HG03457 (cell line): ENCODE measurements around the gene VAMP8.
"Not testable (repeated sequence)": the region's sequence is repeated elsewhere in the genome, so short reads cannot be mapped to it uniquely, and the experiment has no call there.

Source experiments
- ATAC-seq: cut with Tn5 transposase; IDR thresholded peaks from one replicate; pipeline ENCODE4 v1.9.1; 2021; ENCODE audit warnings: moderate number of reproducible peaks; ENCODE audit not compliant: unreplicated experiment

VAMP8 gene

DNA sequence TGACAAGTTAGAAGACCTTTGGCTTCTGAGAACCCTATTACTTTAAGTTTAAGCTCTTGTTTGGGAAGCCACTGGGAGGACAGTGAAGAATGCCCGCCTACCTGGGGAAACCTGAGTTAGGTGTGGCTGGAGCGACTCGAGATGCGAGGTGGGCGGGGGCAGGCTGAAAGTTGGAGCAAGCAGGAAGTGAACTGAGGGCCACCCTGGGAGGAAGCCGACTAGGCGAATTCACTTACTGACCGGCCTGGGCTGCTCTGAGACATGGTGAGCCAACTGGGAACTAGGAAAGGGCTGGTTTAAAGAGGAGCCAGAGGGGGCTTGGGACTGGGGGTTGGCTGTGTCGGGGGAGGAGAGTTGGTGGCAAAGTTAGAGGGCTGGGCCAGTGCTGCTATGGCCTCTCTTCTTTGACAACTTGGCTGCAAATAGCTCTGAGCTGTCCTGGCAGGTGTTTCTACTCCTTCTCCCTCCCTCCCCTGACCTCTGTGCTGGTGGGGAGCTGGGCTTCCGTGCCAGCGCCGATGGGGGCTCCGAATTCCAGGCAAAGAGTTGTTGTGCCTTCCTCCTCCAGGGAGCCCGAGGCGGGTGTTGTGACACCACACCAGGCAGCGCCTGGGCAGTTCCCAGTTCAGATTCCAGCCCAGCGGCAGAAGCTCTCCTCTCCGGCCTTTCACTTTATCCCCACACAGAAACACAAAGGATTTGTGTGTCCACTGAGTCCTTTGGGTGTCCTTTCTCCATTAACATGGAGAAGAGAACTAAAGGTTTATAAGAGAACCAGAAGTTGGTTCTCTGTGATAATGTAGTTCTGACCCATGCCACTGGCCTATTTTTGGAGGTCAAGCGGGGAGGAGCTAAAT lies at the start of gene VAMP8:
Gene VAMP8 (plus strand): TSS at position 201 of the 857 bp plus-strand sequence. CDS start 61 bp downstream, at position 262.
- ATAC-seq: no peak

DNA sequence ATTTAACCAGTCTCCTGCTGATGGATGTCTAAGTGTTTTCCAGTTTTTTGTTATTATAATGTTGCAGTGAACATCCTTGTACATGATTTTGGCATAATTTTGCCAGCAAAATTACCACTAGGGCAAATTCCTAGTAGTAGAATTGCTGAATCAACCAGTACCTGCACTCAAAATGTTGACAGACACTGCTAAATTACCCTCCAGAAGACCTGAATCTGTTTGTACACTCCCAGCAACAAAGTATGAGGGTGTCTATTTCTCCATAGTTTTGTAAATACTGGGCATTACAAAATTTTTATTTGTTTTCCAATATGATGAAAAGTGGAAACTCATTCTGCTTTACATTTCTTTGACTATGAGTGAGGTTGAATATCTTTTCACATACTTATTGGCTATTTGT lies 49.6 kb upstream of the VAMP8 start:
- ATAC-seq: no peak

- ATAC-seq: no peak
These were observed 49.0 kb upstream of the VAMP8 start for GRCh38 chr2:85528355-85528754.

GRCh38 chr2:85529809-85530208 lies 47.6 kb upstream of the VAMP8 start:
- ATAC-seq: no peak

DNA sequence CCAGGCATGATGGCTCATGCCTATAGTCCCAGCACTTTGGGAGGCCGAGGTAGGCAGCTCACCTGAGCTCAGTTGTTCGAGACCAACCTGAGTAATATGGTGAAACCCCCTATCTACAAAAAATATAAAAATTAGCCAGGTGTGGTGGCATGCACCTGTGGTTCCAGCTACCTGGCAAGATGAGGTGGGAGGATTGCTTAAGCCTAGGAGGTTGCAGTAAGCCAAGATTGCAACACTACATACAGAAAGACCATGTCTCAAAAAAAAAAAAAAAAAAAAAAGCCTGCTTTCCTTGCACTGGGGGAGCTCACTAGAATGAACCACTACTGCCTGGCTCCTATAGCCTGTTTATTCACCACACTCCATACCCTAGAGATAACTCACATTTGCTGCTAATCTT lies 45.8 kb upstream of the VAMP8 start:
- ATAC-seq: no peak

GRCh38 chr2:85534099-85534498 lies 43.3 kb upstream of the VAMP8 start:
- no peak for ATAC-seq

GRCh38 chr2:85534881-85535280 lies 42.5 kb upstream of the VAMP8 start:
- no peak for ATAC-seq

DNA sequence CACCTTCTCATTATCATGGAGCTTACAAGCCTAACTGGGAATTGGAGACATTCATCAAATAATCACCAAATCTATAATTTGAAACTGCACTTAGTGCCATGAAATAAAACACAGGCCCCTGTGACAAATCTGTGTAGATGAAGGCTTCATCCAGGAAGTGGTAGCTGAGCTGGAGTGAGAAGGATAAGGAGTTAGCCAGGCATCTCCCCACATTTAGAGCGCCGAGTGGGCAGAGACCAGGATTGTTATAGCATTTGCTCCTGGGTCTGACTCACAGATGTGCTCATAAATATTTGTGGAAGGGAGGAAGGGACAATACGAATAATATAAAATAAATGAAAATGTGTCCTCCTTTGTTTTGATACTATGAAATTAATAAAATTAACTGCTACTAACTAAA lies 40.9 kb upstream of the VAMP8 start:
- no peak for ATAC-seq

DNA sequence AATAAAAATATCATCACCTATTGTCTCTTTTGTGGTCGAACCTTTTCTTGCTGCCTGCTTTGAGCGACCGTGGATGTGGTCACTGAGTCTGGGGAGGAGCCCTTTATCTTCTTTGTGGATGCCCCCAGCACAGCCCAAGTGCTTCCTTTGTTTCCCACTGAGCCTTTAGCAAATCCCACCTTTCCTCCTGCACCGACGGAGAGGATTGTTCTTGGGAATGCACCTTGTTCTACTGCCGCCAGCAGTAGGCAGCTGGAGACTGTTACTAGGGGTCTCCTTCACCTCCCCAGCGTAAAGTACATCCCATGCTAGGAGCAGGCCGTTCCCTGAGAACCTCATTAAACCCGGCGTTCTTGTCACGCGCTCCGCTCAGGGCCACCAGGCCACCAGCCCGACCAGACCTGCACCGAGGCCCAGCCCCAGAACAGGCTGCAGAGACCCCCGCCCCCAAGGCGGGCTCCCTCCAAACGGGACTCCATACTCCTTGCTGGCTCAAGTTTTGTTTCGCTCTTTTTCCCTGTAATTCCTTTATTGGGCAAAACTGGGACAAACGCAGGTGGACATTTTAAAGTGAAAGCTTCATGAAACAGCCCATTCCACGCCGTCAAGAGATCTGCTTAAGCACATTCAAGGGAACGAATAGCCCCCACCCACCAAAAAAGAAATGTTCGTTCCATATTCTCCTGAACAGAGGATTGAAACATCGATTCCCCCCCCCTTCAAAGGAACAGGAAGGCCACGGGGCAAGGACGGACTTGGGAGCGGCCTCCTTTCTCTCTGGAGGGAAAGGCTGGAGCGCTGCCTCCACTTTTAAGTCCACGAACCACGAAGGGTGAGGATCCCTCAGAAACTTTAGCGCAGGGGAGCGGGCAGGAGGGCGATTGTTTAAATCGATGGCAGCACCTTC lies 39.5 kb upstream of the VAMP8 start:
- ATAC-seq: no peak

GRCh38 chr2:85538507-85539360 lies 38.7 kb upstream of the VAMP8 start, which contains the start of gene MAT2A:
TSS of gene MAT2A (plus strand) at chr2:85539168. CDS start at chr2:85539288, 120 bp downstream.
- peak; percentile 61 for ATAC-seq

- ATAC-seq: peak; percentile 31
These were observed 37.8 kb upstream of the VAMP8 start for GRCh38 chr2:85539361-85540132.

- ATAC-seq: no peak
These were observed 37.2 kb upstream of the VAMP8 start for GRCh38 chr2:85540133-85540648.

GRCh38 chr2:85541262-85541661 lies 36.1 kb upstream of the VAMP8 start:
- no peak for ATAC-seq

DNA sequence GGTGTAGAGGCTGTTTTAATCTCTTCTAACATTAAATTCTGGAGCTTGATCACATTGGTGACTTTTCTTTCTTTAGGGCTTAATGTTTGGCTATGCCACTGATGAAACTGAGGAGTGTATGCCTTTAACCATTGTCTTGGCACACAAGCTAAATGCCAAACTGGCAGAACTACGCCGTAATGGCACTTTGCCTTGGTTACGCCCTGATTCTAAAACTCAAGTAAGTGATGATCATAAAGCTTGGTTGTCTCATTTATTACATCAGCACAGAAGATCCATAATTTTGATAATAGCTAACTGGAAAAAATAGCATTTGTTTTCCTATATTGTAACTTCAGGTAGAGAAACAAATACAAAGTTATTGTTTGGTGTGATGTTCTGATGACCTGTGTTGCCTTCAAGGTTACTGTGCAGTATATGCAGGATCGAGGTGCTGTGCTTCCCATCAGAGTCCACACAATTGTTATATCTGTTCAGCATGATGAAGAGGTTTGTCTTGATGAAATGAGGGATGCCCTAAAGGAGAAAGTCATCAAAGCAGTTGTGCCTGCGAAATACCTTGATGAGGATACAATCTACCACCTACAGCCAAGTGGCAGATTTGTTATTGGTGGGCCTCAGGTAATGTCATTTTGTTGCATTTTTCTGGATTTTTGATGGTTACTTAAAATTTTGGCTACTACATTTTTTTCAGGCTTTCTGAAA lies 35.5 kb upstream of the VAMP8 start:
- ATAC-seq: no peak

- no peak for ATAC-seq
These were observed 34.6 kb upstream of the VAMP8 start for GRCh38 chr2:85542777-85543176.

GRCh38 chr2:85544254-85544691 lies 33.1 kb upstream of the VAMP8 start:
- ATAC-seq: not testable (repeated sequence)

DNA sequence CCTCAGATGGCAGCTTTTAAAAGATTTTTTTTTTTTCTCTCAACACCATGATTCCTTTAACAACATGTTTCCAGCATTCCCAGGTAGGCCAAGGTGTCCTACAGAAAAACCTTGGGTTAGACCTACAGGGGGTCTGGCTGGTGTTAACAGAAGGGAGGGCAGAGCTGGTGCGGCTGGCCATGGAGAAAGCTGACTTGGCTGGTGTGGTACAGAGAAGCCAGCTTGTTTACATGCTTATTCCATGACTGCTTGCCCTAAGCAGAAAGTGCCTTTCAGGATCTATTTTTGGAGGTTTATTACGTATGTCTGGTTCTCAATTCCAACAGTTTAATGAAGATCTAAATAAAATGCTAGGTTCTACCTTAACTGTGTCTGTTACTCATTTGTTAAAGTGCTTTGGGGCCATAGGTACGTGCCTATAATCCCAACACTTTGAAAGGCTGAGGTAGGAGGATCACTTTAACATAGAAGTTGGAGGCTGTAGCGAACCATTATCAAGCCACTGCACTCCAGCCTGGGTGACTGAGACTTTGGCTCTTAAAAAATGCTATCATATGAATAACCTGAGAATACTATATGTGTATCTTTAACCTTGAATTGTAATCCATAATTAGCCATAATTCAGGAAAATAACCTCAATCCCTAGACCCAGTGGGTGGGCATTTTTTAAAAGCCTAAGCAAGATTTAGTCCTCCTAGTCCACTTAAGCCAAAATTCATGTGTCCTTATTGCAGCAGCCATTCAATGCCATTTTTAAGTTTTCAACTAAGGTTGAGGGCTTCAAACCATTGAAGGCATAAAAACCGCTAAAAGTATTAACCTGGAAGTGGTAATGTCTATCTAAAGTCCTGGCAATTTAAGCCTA lies 32.2 kb upstream of the VAMP8 start:
- not testable (repeated sequence) for ATAC-seq

GRCh38 chr2:85545780-85546240 lies 31.6 kb upstream of the VAMP8 start:
- no peak for ATAC-seq
